ENCODE data around the gene POMGNT1. TPM values are rescaled to one million over a fixed set of nuclear protein-coding genes. Genes with fewer than 3 reads are reported as not detected.
"Not testable (repeated sequence)": the region's sequence is repeated elsewhere in the genome, so short reads cannot be mapped to it uniquely, and the experiment has no call there.

Gene POMGNT1
- polyA plus RNA-seq, 1 donor (not counting 4 experiments of a cell fraction or from before 2014, with no cell fraction given), result 49.6 TPM

GRCh38 chr1:46246548-46247435, 48.6 kb upstream of the POMGNT1 start:
- dilution Hi-C loops (cut with MboI; ENCODE audit: extremely low pct_ligation_motif_present, low sequenced_read_pairs), result no loop called here
- peak overlapping the region; percentile 91 for H3K27ac ChIP-seq (ENCODE audit: control insufficient read depth, insufficient read depth, low read length)
- no peaks in the 10 kb centered on the region for H3K9me1 ChIP-seq (ENCODE audit: control insufficient read depth, extremely low read depth, insufficient read depth, low read length)
- no peaks in the 10 kb centered on the region for H4K20me1 ChIP-seq (ENCODE audit: control insufficient read depth, extremely low read depth, insufficient read depth, low read length)
- peak overlapping the region; percentile 54 to 92 (median 85) for H3K4me3 ChIP-seq (ENCODE audit: control insufficient read depth in 2 of 3, extremely low read depth in 1 of 3, insufficient read depth in 2 of 3, low read depth in 1 of 3, low read length in 3 of 3)
- peak overlapping the region; percentile 99 for H2AFZ ChIP-seq (ENCODE audit: control insufficient read depth, low read length)
- peaks cover 15% of the 10 kb centered on the region for H3K79me2 ChIP-seq (ENCODE audit: control insufficient read depth, insufficient read depth, low read length)
- peaks cover 0 to 8% of the 10 kb centered on the region in 2 experiments for H3K36me3 ChIP-seq (ENCODE audit: control insufficient read depth in 2 of 2, extremely low read depth in 1 of 2, insufficient read depth in 2 of 2, low read length in 2 of 2)
- H3K4me1 ChIP-seq (ENCODE audit: control insufficient read depth, extremely low read depth, insufficient read depth, low read length), result peaks cover 14% of the 10 kb centered on the region
- H3K9ac ChIP-seq (ENCODE audit: control insufficient read depth, extremely low read depth, insufficient read depth, low read length), result peak overlapping the region; percentile 91
- peak overlapping the region; percentile 95 for H3K4me2 ChIP-seq (ENCODE audit: control insufficient read depth, extremely low read depth, insufficient read depth, low read depth, low read length)
- TF ChIP-seq CTCF (optimal IDR thresholded peaks at IDR 0.05 in 1 of 3, IDR thresholded peaks at IDR 0.05 in 1 of 3, conservative IDR thresholded peaks at IDR 0.05 in 1 of 3; ENCODE audit: extremely low read depth in 1 of 3, insufficient read depth in 2 of 3, low read length in 3 of 3) (no peak), EZH2 (IDR thresholded peaks at IDR 0.05; ENCODE audit: low read length) (no peak)
- H3K27me3 ChIP-seq (ENCODE audit: control insufficient read depth, extremely low read depth, insufficient read depth, low read length), result no peaks in the 10 kb centered on the region
- FAIRE-seq (no peak), DNase-seq (ENCODE audit: low read depth, low spot score) (no peak)
- H3K9me3 ChIP-seq (ENCODE audit: control insufficient read depth, low read depth, low read length), result no peaks in the 10 kb centered on the region

- FAIRE-seq; H2AFZ ChIP-seq (ENCODE audit: control insufficient read depth, low read length); H3K27ac ChIP-seq (ENCODE audit: control insufficient read depth, insufficient read depth, low read length); DNase-seq (ENCODE audit: low read depth, low spot score); H3K9me3 ChIP-seq (ENCODE audit: control insufficient read depth, low read depth, low read length); H3K9me1 ChIP-seq (ENCODE audit: control insufficient read depth, extremely low read depth, insufficient read depth, low read length); H3K36me3 ChIP-seq (ENCODE audit: control insufficient read depth in 2 of 2, extremely low read depth in 1 of 2, insufficient read depth in 2 of 2, low read length in 2 of 2); H4K20me1 ChIP-seq (ENCODE audit: control insufficient read depth, extremely low read depth, insufficient read depth, low read length); H3K4me3 ChIP-seq (ENCODE audit: control insufficient read depth in 2 of 3, extremely low read depth in 1 of 3, insufficient read depth in 2 of 3, low read depth in 1 of 3, low read length in 3 of 3); dilution Hi-C loops (cut with MboI; ENCODE audit: extremely low pct_ligation_motif_present, low sequenced_read_pairs); H3K27me3 ChIP-seq (ENCODE audit: control insufficient read depth, extremely low read depth, insufficient read depth, low read length); H3K9ac ChIP-seq (ENCODE audit: control insufficient read depth, extremely low read depth, insufficient read depth, low read length): not testable (repeated sequence)
- peaks cover 15% of the 10 kb centered on the region for H3K79me2 ChIP-seq (ENCODE audit: control insufficient read depth, insufficient read depth, low read length)
- peaks cover 14% of the 10 kb centered on the region for H3K4me1 ChIP-seq (ENCODE audit: control insufficient read depth, extremely low read depth, insufficient read depth, low read length)
- peak overlapping the region; percentile 95 for H3K4me2 ChIP-seq (ENCODE audit: control insufficient read depth, extremely low read depth, insufficient read depth, low read depth, low read length)
Observed at GRCh38 chr1:46246136-46246535, 47.9 kb upstream of the POMGNT1 start.
